Measurements from ENCODE around the gene RHOD. TPM values are rescaled to one million over a fixed set of nuclear protein-coding genes. Genes with fewer than 3 reads are reported as not detected.

The RHOD gene
- total and polyA plus RNA-seq, 10 donors: 1.3 to 6.4 (median 2.7) TPM

DNA sequence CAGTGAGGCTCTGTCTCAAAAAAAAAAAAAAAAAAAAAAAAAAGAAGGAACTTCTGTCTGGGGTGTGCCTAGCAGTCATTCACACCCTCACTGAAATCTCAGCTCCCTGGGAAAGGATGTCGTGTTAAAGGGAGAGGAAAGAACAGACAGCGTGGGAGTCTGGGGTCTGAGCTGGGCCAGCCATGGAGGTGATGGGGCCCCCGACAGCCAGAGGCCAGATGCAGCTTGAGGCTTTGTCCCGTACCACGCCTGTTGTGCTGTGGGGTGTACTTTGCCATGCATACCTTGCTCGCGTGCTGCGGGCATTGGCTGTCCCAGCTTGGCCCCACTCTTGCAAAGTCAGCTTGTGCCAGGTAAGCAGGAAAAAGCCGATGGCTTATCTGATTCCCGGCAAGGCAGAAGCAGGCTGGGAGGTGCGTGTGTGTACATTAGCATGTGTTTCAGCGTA is 29.1 kb upstream of the RHOD start:
- no peak for DNase-seq
- peaks cover 13 to 49% (median 30%) of the 10 kb centered on the region in 6 donors for H3K4me1 ChIP-seq
- H3K9me3 ChIP-seq: no peaks in the 10 kb centered on the region
- H3K27me3 ChIP-seq (replicated peaks in 1 of 7): peaks cover 3 to 96% (median 38%) of the 10 kb centered on the region in 7 donors
- TF ChIP-seq POLR2A (IDR thresholded peaks at IDR 0.05) (no peak), POLR2AphosphoS5 (IDR thresholded peaks at IDR 0.05) (no peak)
- TF ChIP-seq, protein P1, sequence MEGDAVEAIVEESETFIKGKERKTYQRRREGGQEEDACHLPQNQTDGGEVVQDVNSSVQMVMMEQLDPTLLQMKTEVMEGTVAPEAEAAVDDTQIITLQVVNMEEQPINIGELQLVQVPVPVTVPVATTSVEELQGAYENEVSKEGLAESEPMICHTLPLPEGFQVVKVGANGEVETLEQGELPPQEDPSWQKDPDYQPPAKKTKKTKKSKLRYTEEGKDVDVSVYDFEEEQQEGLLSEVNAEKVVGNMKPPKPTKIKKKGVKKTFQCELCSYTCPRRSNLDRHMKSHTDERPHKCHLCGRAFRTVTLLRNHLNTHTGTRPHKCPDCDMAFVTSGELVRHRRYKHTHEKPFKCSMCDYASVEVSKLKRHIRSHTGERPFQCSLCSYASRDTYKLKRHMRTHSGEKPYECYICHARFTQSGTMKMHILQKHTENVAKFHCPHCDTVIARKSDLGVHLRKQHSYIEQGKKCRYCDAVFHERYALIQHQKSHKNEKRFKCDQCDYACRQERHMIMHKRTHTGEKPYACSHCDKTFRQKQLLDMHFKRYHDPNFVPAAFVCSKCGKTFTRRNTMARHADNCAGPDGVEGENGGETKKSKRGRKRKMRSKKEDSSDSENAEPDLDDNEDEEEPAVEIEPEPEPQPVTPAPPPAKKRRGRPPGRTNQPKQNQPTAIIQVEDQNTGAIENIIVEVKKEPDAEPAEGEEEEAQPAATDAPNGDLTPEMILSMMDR (IDR thresholded peaks at IDR 0.05 in 8 of 11, conservative IDR thresholded peaks at IDR 0.05 in 3 of 11): no peak
- H3K27ac ChIP-seq: no peak overlapping the region
- WGBS, 5 donors: 66 to 78% (median 68%) methylated on average over 12 of the region's 12 CpGs
- no peak overlapping the region for H3K4me3 ChIP-seq
- no peaks in the 10 kb centered on the region for H3K36me3 ChIP-seq
- intact Hi-C loops (cut with DNase I; ENCODE audit: low total_unique reads): no loop called here

DNA sequence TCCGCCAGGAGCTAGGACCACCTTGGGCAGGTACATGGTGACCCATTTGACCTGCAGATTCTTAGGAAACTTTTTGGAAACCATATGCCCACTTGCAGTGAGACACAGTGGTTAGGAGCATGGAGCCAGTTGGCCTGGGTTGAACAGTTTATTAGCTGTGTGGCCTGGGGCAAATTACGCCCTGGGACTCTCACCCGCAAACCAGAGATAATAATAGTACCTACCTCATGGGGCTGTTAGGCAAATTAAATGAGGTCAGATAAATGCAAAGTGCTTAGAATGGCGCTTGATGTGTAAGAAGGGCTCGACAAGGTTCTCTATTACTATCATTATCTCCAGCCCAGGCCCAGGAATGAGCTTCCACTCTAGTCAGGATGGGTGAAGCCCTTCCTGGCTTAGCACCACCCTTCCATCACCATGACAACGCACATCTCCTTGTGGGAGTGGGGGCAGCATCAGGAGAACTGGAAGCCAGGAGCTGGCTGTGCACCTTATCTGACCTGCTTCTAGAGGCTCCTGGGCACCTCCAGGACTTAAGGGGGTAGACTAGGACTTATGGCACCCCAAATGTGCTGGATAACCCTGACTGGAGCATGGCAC is 28.6 kb upstream of the RHOD start:
- no peak overlapping the region for H3K4me3 ChIP-seq
- H3K9me3 ChIP-seq: no peaks in the 10 kb centered on the region
- intact Hi-C loops (cut with DNase I; ENCODE audit: low total_unique reads): no loop called here
- WGBS, 5 donors: 59 to 80% (median 74%) methylated on average over 6 of the region's 6 CpGs
- DNase-seq: no peak
- TF ChIP-seq POLR2AphosphoS5 (IDR thresholded peaks at IDR 0.05) (no peak), POLR2A (IDR thresholded peaks at IDR 0.05) (no peak)
- TF ChIP-seq, protein P1 (IDR thresholded peaks at IDR 0.05 in 8 of 11, conservative IDR thresholded peaks at IDR 0.05 in 3 of 11): no peak
- no peaks in the 10 kb centered on the region for H3K36me3 ChIP-seq
- H3K4me1 ChIP-seq: peaks cover 13 to 43% (median 25%) of the 10 kb centered on the region in 6 donors
- peaks cover 3 to 96% (median 32%) of the 10 kb centered on the region in 7 donors for H3K27me3 ChIP-seq (replicated peaks in 1 of 7)
- H3K27ac ChIP-seq: no peak overlapping the region

DNA sequence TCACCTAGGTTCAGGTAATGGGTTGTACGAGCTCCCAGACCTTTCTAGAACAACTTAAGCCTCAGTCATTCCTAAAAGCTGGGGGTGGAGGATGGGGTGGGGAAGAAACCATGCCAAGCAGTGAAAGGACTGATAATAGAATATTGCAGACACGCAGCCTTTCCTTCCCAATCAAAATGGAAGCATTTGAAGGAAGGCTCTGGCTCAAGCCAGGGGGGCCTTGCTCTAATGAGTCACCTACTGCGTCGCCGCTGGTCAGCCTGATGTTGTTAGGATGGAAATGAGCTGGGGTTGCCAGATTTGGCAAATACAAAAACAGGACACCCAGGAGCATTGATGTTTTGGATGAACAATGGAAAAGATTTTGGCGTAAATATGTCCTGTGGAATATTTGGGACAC is 27.5 kb upstream of the RHOD start:
- no peak for DNase-seq
- no peak overlapping the region for H3K27ac ChIP-seq
- no peaks in the 10 kb centered on the region for H3K9me3 ChIP-seq
- 74 to 88% (median 83%) methylated on average over 6 of the region's 6 CpGs for WGBS, 5 donors
- peaks cover 7 to 34% (median 16%) of the 10 kb centered on the region in 6 donors for H3K4me1 ChIP-seq
- H3K36me3 ChIP-seq: no peaks in the 10 kb centered on the region
- intact Hi-C loops (cut with DNase I; ENCODE audit: low total_unique reads): no loop called here
- peaks cover 1 to 96% (median 23%) of the 10 kb centered on the region in 7 donors for H3K27me3 ChIP-seq (replicated peaks in 1 of 7)
- TF ChIP-seq POLR2A (IDR thresholded peaks at IDR 0.05): no peak
- TF ChIP-seq, protein P1 (IDR thresholded peaks at IDR 0.05 in 8 of 11, conservative IDR thresholded peaks at IDR 0.05 in 3 of 11): no peak
- H3K4me3 ChIP-seq: no peak overlapping the region

DNA sequence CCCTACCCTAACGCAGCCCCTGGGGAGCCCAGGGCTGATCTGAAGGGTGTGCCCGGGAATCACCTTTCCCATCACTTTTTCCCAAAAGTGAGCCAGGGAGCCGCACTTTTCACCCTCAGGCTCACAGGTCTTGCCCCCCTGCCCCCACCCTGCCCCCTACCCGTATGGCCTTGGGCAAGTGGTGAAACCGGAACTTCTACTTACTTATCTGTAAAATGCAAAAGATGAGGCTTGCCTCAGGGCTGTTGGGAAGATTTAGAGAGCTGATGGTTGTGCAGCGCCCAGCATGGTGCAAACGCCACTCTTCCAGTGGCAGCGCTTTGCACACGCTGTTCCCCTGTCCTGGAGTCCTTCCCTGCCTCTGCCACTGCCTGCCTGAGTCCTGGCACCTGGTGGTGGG is 25.7 kb upstream of the RHOD start:
- DNase-seq: no peak
- intact Hi-C loops (cut with DNase I; ENCODE audit: low total_unique reads): no loop called here
- peaks cover 0 to 21% (median 4%) of the 10 kb centered on the region in 6 donors for H3K4me1 ChIP-seq
- WGBS, 5 donors: 41 to 47% (median 44%) methylated on average over 9 of the region's 9 CpGs
- TF ChIP-seq, protein P1 (IDR thresholded peaks at IDR 0.05 in 8 of 11, conservative IDR thresholded peaks at IDR 0.05 in 3 of 11): no peak
- TF ChIP-seq POLR2AphosphoS5 (IDR thresholded peaks at IDR 0.05) (no peak), POLR2A (IDR thresholded peaks at IDR 0.05) (no peak)
- no peak overlapping the region for H3K4me3 ChIP-seq
- H3K27me3 ChIP-seq (replicated peaks in 1 of 7): peaks cover 0 to 90% (median 18%) of the 10 kb centered on the region in 7 donors
- H3K36me3 ChIP-seq: no peaks in the 10 kb centered on the region
- no peak overlapping the region for H3K27ac ChIP-seq
- no peaks in the 10 kb centered on the region for H3K9me3 ChIP-seq

Data from spleen (tissue), 11 donors.